ENCODE measurements around the gene GJD3. TPM values are rescaled to one million over a fixed set of nuclear protein-coding genes. Genes with fewer than 3 reads are reported as not detected.

Gene GJD3
- total and polyA plus RNA-seq, 2 of the 4 experiments (the other 2 are of a cell fraction), result 0.10 TPM; not detected in 1

GRCh38 chr17:40411821-40412220 is 47.3 kb upstream of the GJD3 start:
- peaks cover 4% of the 10 kb centered on the region; the same call in 1 of the 2 replicates for H3K36me3 ChIP-seq (ENCODE audit: control insufficient read depth, insufficient read depth, low read length)
- dilution Hi-C loops (cut with HindIII; ENCODE audit: low sequenced_read_pairs, unreplicated experiment) (no loop called here), intact Hi-C loops (cut with micrococcal nuclease) (no loop called here), in situ Hi-C loops (cut with MboI; ENCODE audit: low sequenced_read_pairs) (no loop called here)
- H3K14ac ChIP-seq (replicated peaks; ENCODE audit: low read depth, low read length), result no peak overlapping the region
- no peak overlapping the region for H3K4ac ChIP-seq (ENCODE audit: low read depth, low read length)
- H2AK5ac ChIP-seq (ENCODE audit: low read depth, low read length), result no peak overlapping the region
- no peak overlapping the region for H2BK5ac ChIP-seq (ENCODE audit: low read depth, low read length, poor library complexity, severe bottlenecking)
- ATAC-seq (ENCODE audit: low read depth) (no peak), DNase-seq (no peak)
- H3K9me1 ChIP-seq (ENCODE audit: insufficient read depth, low read length), result no peaks in the 10 kb centered on the region
- BruUV-seq (replicated peaks), result no TSS peak
- no peak overlapping the region for H4K8ac ChIP-seq (ENCODE audit: low read depth in 2 of 2, low read length in 2 of 2)
- H2BK15ac ChIP-seq (ENCODE audit: low read depth, low read length), result no peak overlapping the region
- no peaks in the 10 kb centered on the region for H3K27me3 ChIP-seq (ENCODE audit: control insufficient read depth, insufficient read depth, low read length)
- CTCF ChIA-PET, result interaction anchor here (1.0 kb wide), 1 partner anchor 40 kb away, joined by 3 read pairs; no protein-coding TSS in a partner anchor
- no peak overlapping the region for H4K5ac ChIP-seq (ENCODE audit: low read depth, low read length)
- H2AK9ac ChIP-seq (replicated peaks; ENCODE audit: low read depth, low read length, poor library complexity), result no peak overlapping the region
- no peaks in the 10 kb centered on the region for H4K20me1 ChIP-seq (ENCODE audit: insufficient read depth, low read length)
- no peak overlapping the region for H3K4me2 ChIP-seq (ENCODE audit: low read depth, low read length)
- H3K9me3 ChIP-seq (ENCODE audit: control insufficient read depth, insufficient read depth, low read length), result no peaks in the 10 kb centered on the region
- POLR2A ChIA-PET (ENCODE audit: unreplicated experiment), result no interaction called here
- H4K91ac ChIP-seq (ENCODE audit: insufficient read depth, low read depth, low read length), result no peak overlapping the region
- H3K27ac ChIP-seq (ENCODE audit: insufficient read depth, low read length), result 0 out of 2 replicates have a peak overlapping the region, but pooled peaks have one; percentile 29
- no peak overlapping the region for H3K23ac ChIP-seq (ENCODE audit: low read depth, low read length)
- no peak overlapping the region for H2AFZ ChIP-seq (replicated peaks; ENCODE audit: low read length, poor library complexity)
- H3K79me1 ChIP-seq (ENCODE audit: low read depth in 1 of 2, low read length in 2 of 2), result peaks cover 34 to 38% of the 10 kb centered on the region in 2 experiments
- H2BK20ac ChIP-seq (ENCODE audit: low read depth, low read length), result no peak overlapping the region
- H3K4me3 ChIP-seq (ENCODE audit: insufficient read depth, low read depth, low read length), result no peak overlapping the region
- H2BK120ac ChIP-seq (ENCODE audit: low read depth, low read length), result no peak overlapping the region
- H3K18ac ChIP-seq (ENCODE audit: low read depth, low read length), result no peak overlapping the region
- H3K4me1 ChIP-seq (ENCODE audit: control insufficient read depth, insufficient read depth, low read length), result no peaks in the 10 kb centered on the region
- TF ChIP-seq BHLHE40 (IDR thresholded peaks at IDR 0.05; ENCODE audit: low read depth, low read length) (no peak), CEBPB (IDR thresholded peaks at IDR 0.05; ENCODE audit: low read depth, low read length) (peak; percentile 69; the same call in 1 of the 2 replicates), MAFK (IDR thresholded peaks at IDR 0.05; ENCODE audit: low read depth, low read length) (no peak), USF2 (IDR thresholded peaks at IDR 0.05; ENCODE audit: low read depth, low read length) (no peak), SMC3 (IDR thresholded peaks at IDR 0.05; ENCODE audit: low read depth, low read length) (no peak), RAD21 (IDR thresholded peaks at IDR 0.05; ENCODE audit: low read length) (no peak)
- no CpG with 5 or more reads among the region's 4 CpGs for WGBS, 2 experiments (ENCODE audit: extremely low coverage in 2 of 2, insufficient read length in 1 of 2)
- H3K56ac ChIP-seq (ENCODE audit: extremely low read depth, insufficient read depth, low read length), result no peak overlapping the region
- no peak overlapping the region for H3K9ac ChIP-seq (ENCODE audit: low read depth, low read length)
